GM12891 (cell line): ENCODE results near the gene BAZ1B.

Source experiments
- DNase-seq: peaks from one replicate; pipeline ENCODE4 v3.0.0; 2011; ENCODE audit warnings: low spot score; ENCODE audit not compliant: insufficient read length
- FAIRE-seq: peaks from 2 replicates; lab custom pipeline; 2011; peaks lifted over from hg19 to GRCh38; lab: Jason Lieb, UNC
- PAX5 ChIP-seq: IDR thresholded peaks from 2 replicates; pipeline ENCODE4 v1.6.1; 2011; ENCODE audit warnings: low read length, moderate library complexity, mild to moderate bottlenecking; ENCODE audit not compliant: insufficient read depth, severe bottlenecking
- POLR2A ChIP-seq: IDR thresholded peaks from 2 replicates; pipeline ENCODE4 v1.6.1; 2011; ENCODE audit warnings: low read depth, low read length, control low read depth
- POLR2AphosphoS5 ChIP-seq: IDR thresholded peaks from 2 replicates; pipeline ENCODE4 v1.6.1; 2011; ENCODE audit warnings: low read depth, low read length, control low read depth
- POU2F2 ChIP-seq: IDR thresholded peaks from 2 replicates; pipeline ENCODE4 v1.6.1; 2011; ENCODE audit warnings: low read depth, mild to moderate bottlenecking, control low read depth, low read length, moderate library complexity
- SPI1 ChIP-seq: IDR thresholded peaks from 2 replicates; pipeline ENCODE4 v1.6.1; 2011; ENCODE audit warnings: low read depth, low read length, control low read depth
- TAF1 ChIP-seq: IDR thresholded peaks from 2 replicates; pipeline ENCODE4 v1.6.1; 2011; ENCODE audit warnings: low read depth, low read length, control low read depth

The BAZ1B gene

DNA sequence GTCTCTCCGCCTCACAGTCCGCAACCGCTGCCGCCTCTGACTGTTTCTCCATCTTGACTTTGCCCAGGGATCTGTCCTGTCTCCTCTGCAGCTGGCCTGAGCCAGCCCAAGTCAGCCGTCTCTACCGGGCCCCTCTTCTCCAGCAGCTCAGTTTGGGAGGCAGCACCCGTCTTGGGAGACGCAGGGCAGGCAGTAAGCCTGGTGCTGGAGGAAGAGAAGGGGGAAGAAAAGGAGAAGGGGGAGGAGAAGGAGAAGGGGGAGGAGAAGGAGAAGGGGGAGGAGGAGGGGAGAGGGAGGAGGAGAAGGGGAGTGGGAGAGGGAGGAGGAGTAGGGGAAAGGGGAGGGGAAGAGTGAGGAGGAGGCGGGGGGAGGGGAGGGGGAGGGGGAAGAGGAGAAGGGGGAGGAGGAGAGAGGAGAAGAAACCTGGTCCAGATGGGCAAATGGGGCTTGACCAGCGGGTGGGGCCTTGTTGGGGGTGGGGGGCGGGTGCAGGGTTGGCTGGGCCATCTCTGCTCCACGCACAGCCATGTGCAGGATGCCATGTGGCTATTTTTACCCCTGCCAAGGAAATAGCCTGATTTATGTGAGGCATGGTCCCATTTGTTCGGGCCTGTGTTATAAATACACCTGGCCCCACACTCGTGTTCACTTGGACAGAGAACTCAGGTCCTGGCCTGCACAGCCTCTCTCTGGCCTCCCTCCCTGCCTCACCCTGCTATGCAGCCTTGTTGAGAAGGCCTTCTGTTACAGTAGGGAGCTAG, 124.4 kb downstream of the BAZ1B start:
- DNase-seq: no peak
- no peak for FAIRE-seq
- TF ChIP-seq PAX5: no peak
- no peak for TF ChIP-seq POLR2AphosphoS5
- no peak for TF ChIP-seq POU2F2
- TF ChIP-seq SPI1: no peak
- no peak for TF ChIP-seq TAF1
- TF ChIP-seq POLR2A: no peak

DNA sequence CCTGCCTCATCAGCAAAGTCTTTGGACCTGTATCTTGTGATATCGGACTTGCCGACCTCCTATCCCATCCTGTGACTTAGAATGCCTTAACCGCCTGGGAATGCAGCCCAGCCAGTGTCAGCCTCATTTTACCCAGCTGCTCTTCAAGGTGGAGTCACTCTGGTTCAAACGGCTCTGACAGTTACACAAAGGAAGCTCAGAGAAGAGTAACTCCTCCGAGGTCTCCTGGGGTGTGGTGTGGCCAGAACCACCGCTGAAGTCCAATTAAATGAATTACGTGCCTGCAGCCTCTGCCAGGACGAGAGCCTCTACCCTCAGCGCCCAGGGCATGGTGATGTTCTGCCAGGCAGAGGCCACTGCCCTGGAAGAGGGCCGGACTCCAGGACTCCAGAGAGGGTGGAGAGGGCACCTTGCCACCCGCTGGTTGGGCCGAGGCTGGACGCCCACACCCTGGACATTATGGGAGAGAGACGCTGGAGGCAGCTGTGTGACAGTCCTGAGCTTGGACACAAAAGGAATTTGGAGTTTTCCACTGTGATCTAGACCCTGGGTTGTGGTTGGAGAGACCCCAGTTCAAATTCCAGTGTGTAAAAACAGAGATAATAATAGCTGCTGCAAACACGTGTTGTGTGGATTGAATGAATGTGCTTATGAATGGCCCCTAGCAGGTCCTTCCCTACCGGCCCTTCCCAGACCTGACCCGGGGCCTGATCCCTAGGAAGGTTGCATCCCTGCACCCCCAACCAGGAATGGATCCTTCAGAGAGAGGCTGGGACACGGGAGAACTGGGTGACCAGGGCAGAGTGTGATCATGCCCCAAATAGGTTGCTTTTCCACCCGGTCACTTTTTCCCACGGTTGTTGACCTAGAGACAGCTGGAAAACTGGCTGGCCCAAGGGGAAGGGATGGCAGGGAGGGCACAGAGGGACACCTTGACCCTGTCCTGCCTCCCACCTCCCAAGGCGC, 126.3 kb downstream of the BAZ1B start:
- no peak for TF ChIP-seq POLR2A
- no peak for TF ChIP-seq PAX5
- TF ChIP-seq TAF1: no peak
- TF ChIP-seq SPI1: no peak
- no peak for TF ChIP-seq POLR2AphosphoS5
- no peak for TF ChIP-seq POU2F2
- FAIRE-seq (no peak), DNase-seq (no peak)

GRCh38 chr7:73394422-73394821, 127.7 kb downstream of the BAZ1B start:
- FAIRE-seq (no peak), DNase-seq (no peak)
- no peak for TF ChIP-seq SPI1
- TF ChIP-seq POLR2A: no peak
- no peak for TF ChIP-seq POLR2AphosphoS5
- no peak for TF ChIP-seq PAX5
- no peak for TF ChIP-seq POU2F2
- TF ChIP-seq TAF1: no peak

DNA sequence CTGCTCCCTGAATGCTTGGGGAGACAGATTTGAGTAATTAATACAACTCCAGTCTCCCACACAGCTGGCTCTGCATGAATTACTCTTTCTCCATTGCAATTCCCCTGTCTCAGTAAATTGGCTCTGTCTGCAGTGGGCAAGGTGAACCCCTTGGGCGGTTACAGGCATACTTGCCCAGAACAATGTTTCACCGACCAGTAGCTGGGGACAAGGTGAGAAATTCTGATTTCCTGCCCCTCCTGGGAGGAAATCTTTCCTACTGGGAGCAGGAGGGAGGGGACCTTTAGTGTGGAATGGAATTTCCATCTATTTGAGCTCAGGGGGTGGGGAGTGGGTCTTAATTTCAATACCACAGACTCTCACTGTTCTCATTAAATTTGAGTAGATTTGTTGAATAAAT, 130.7 kb downstream of the BAZ1B start:
- DNase-seq: no peak
- TF ChIP-seq POLR2AphosphoS5: no peak
- no peak for TF ChIP-seq SPI1
- TF ChIP-seq POLR2A: no peak
- TF ChIP-seq POU2F2: no peak
- no peak for FAIRE-seq
